GM12891 (cell line): ENCODE results near the gene RAB4B.
"Not testable (repeated sequence)": the region's sequence is repeated elsewhere in the genome, so short reads cannot be mapped to it uniquely, and the experiment has no call there.

ENCODE experiments used
- PAX5 ChIP-seq: IDR thresholded peaks from 2 replicates; pipeline ENCODE4 v1.6.1; 2011; ENCODE audit warnings: low read length, moderate library complexity, mild to moderate bottlenecking; ENCODE audit not compliant: insufficient read depth, severe bottlenecking
- POLR2A ChIP-seq: IDR thresholded peaks from 2 replicates; pipeline ENCODE4 v1.6.1; 2011; ENCODE audit warnings: low read depth, low read length, control low read depth
- POLR2AphosphoS5 ChIP-seq: IDR thresholded peaks from 2 replicates; pipeline ENCODE4 v1.6.1; 2011; ENCODE audit warnings: low read depth, low read length, control low read depth
- POU2F2 ChIP-seq: IDR thresholded peaks from 2 replicates; pipeline ENCODE4 v1.6.1; 2011; ENCODE audit warnings: low read depth, mild to moderate bottlenecking, control low read depth, low read length, moderate library complexity
- SPI1 ChIP-seq: IDR thresholded peaks from 2 replicates; pipeline ENCODE4 v1.6.1; 2011; ENCODE audit warnings: low read depth, low read length, control low read depth
- TAF1 ChIP-seq: IDR thresholded peaks from 2 replicates; pipeline ENCODE4 v1.6.1; 2011; ENCODE audit warnings: low read depth, low read length, control low read depth

GRCh38 chr19:40838477-40838876 is 60.4 kb downstream of the RAB4B start:
- TF ChIP-seq TAF1, POLR2A, PAX5, POLR2AphosphoS5, SPI1, POU2F2: not testable (repeated sequence)
